Measurements from ENCODE around the gene NKX1-1. TPM values are rescaled to one million over a fixed set of nuclear protein-coding genes. Genes with fewer than 3 reads are reported as not detected.

The NKX1-1 gene
- total RNA-seq, result not detected in 2 replicates

DNA sequence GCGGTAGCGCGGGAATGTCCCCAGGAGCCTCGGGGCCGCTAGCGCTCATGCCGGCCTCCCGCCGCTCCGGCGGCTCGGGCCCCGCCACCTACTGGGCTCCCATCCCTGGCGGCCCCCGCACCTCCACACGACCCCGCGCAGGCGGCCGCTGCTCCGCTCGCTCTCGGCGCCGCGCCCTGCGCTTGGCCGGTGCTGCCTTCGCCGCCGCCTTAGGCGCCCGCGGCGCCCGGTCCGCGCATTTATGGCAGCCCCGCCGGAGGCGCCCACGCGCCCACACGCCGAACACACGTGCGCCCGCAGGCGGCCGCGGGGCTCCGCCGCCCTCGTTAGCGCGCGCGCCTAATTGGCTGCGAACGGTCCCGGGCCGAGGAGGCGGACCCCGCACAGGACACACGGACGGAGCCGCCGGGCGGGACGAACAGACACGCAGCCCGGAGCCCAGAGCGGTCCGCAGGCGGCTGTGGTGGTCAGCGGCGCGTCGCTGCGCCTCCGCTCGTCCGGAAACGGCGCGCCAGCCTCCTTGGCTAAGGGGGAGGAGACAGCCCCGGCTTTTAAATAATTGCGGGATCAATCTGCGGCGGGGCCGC is at the start of gene NKX1-1:
NKX1-1 (minus strand) TSS at position 49 of the 587 bp plus-strand sequence; CDS start at position 49, 0 bp downstream.
- Mint-ChIP-seq H3K27me3 (peaks cover 33% of the 10 kb centered on the region), H3K27ac (peak within 1 kb of the TSS; percentile 87), H3K36me3 (ENCODE audit: low read depth) (peaks cover 9% of the 10 kb centered on the region), H3K9me3 (peaks cover 6% of the 10 kb centered on the region), H3K4me3 (no peak within 1 kb of the TSS), H3K4me1 (peaks cover 6% of the 10 kb centered on the region)
- peak; percentile 50 for DNase-seq
- intact Hi-C loops (cut with micrococcal nuclease), result loop anchor here (10.0 kb wide), 1 partner anchor 832 kb away; the partner anchor contains the start of gene TMEM271

DNA sequence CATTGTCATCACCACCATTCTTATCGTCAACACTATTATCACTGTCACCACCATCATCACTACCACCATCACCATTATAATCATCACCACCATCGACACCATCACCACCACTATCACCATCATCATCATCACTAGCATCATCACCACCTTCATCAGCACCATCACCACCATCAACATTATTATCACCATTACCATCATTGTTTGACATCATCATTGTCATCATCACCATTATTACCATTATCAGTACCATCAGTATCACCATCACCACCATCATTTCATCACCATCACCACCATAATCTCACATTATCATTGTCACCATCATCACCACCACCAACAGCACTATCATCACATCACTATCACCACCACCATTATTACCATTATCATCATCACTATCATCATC is 47.5 kb upstream of the NKX1-1 start:
- Mint-ChIP-seq H3K4me3 (no peak overlapping the region), H3K27me3 (peaks cover 7% of the 10 kb centered on the region), H3K4me1 (no peaks in the 10 kb centered on the region), H3K27ac (no peak overlapping the region), H3K9me3 (peaks cover 30% of the 10 kb centered on the region), H3K36me3 (ENCODE audit: low read depth) (no peaks in the 10 kb centered on the region)
- intact Hi-C loops (cut with micrococcal nuclease), result no loop called here
- DNase-seq, result no peak

DNA sequence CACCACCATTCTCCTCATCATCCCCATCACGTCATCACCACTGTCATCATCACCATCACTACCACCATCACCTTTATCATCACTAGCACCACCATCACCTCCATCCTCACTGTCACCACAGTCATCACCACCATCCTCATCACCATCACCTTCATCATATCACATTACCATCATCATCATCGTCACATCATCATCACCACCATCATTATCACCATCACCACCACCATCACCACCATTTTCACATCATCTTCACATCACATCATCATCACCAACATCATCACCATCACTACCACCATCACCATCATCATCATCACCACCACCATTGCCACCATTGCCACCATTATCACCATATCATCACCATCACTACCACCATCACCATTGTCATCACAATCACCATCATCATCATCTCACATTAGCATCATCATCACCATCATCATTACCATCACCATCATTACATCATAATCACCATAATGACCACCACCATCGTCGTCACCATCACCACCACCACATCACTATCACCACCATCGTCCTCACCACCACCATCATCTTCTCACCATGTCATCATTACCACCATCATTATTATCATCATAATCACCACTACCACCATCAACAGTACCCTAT is 46.3 kb upstream of the NKX1-1 start:
- Mint-ChIP-seq H3K4me1 (no peaks in the 10 kb centered on the region), H3K36me3 (ENCODE audit: low read depth) (no peaks in the 10 kb centered on the region), H3K27ac (no peak overlapping the region), H3K4me3 (no peak overlapping the region), H3K27me3 (no peaks in the 10 kb centered on the region), H3K9me3 (peaks cover 25% of the 10 kb centered on the region)
- DNase-seq, result no peak
- intact Hi-C loops (cut with micrococcal nuclease), result no loop called here

DNA sequence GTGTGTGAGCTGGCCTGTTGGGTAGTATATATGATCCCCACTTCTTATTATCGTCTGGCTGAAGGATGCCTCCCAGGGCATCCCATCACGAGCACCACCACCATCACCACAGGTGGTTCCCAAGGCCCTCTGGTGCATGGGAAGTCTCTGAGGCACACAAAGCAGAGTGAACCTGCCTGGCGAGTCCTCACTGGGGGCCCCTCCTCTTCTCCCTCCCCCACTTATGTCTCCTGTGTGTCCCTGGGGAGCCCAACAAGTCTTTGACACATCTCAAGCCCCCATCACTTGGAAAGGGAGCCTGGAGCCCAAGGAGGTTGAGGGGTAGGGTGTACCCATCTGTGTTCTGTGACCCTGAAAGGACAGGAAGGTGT is 45.5 kb upstream of the NKX1-1 start:
- Mint-ChIP-seq H3K4me1 (no peaks in the 10 kb centered on the region), H3K36me3 (ENCODE audit: low read depth) (no peaks in the 10 kb centered on the region), H3K9me3 (peaks cover 23% of the 10 kb centered on the region), H3K4me3 (no peak overlapping the region), H3K27ac (no peak overlapping the region), H3K27me3 (no peaks in the 10 kb centered on the region)
- intact Hi-C loops (cut with micrococcal nuclease), result no loop called here
- no peak for DNase-seq

DNA sequence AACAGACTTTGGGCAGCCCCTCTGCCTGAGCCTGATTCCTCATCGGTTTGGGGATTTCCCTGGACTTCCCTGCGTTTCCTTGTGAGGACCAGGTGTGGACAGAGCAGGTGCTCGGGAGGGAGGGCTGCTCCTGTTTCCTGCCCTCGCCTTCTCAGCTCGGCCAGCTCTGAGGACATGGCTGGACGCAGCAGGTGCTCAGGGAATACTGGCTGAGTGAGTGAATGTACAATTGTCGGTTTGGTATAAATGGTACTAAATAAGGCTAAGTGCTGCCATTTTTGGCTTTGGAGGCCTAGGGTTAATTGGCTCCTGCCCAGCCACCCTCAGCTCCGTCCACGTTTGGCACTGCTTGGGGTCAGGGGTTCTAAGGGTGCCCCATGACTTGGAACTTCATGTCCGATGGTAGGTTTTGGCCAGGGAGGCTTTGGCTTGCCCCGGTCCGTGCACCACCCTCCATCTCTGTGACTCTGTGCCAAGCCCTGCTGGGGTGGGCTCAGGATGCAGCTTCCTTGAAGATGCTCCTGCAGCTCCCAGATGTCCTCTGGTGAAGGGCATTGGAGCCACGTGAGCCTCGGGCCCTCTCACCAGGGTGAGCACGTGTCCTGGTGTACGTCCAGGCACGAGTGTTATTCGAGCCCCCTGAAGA is 45.0 kb upstream of the NKX1-1 start:
- H3K4me1 Mint-ChIP-seq, result no peaks in the 10 kb centered on the region
- peak; percentile 40 for DNase-seq
- no peaks in the 10 kb centered on the region for H3K27me3 Mint-ChIP-seq
- H3K27ac Mint-ChIP-seq, result no peak overlapping the region
- H3K9me3 Mint-ChIP-seq, result peaks cover 21% of the 10 kb centered on the region
- intact Hi-C loops (cut with micrococcal nuclease), result no loop called here
- no peaks in the 10 kb centered on the region for H3K36me3 Mint-ChIP-seq (ENCODE audit: low read depth)
- no peak overlapping the region for H3K4me3 Mint-ChIP-seq

DNA sequence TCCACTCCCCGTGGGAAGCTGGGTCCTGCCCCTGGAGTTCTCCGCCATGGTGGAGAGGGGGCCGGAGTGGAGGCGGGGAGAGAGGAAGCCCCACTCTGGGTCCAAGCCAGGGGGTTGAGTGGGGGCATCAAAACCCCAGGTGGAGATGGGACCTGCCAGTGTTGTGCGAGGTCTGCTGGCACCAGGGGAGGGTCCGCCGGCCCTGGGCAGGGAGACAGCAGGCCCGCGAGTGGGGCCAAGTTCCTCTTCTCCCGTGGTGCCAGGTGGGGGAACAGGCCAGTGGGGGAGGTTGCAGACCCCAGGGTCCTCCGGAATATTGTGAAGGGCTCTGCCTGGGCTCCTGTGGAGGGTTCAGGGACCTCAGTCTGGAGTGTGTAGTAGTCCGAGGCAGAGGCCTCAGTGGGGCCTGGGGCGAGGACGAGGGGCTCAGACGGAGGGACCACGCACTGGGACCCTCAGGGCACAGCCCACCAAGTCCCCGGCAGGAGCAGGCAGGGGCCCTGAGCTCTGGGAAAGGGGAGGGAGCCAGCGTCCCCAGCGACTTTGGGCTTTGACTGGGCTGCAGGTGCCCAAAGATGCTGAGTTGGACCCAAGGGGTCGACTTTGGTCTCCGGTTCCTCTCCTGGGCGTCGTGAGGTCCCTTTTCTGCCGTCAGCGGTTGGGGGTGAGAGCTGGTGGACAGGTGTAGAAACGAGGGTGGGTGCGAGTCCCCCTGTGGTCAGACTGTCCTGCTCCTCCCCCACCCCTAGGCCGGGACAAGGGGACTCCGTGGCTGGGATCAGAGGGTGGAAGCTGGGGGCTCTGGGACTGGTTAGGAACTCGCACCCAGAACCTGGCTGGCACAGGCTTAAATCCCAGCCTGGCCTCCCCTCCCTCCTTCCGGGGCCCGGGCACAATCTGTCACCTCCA is 43.8 kb upstream of the NKX1-1 start:
- intact Hi-C loops (cut with micrococcal nuclease), result no loop called here
- peak; percentile 36 for DNase-seq

DNA sequence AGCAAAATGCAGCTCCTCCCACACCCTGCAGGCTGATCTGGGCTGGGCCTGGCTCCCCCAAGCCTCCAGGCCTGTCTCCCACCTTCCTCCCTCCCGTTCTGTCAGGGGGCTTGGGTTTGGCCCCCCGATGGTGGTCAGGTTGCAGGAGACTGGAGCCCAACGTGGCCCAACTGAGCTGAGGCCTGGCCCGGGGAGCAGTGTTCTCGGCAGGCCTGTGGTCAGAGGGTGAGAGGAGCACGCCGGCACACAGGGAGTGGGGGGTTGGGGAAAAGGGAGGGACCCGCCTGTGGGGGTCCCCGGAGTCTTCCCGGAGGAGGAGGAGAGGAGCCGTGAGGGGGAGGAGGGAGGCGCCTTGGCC is 43.2 kb upstream of the NKX1-1 start:
- no peaks in the 10 kb centered on the region for H3K36me3 Mint-ChIP-seq (ENCODE audit: low read depth)

More for the DNA sequence above, 43.8 kb upstream of the NKX1-1 start:
- no peak overlapping the region for H3K4me3 Mint-ChIP-seq
- no peaks in the 10 kb centered on the region for H3K36me3 Mint-ChIP-seq (ENCODE audit: low read depth)
- H3K27ac Mint-ChIP-seq, result no peak overlapping the region
- no peaks in the 10 kb centered on the region for H3K4me1 Mint-ChIP-seq
- no peaks in the 10 kb centered on the region for H3K27me3 Mint-ChIP-seq
- peaks cover 21% of the 10 kb centered on the region for H3K9me3 Mint-ChIP-seq

DNA sequence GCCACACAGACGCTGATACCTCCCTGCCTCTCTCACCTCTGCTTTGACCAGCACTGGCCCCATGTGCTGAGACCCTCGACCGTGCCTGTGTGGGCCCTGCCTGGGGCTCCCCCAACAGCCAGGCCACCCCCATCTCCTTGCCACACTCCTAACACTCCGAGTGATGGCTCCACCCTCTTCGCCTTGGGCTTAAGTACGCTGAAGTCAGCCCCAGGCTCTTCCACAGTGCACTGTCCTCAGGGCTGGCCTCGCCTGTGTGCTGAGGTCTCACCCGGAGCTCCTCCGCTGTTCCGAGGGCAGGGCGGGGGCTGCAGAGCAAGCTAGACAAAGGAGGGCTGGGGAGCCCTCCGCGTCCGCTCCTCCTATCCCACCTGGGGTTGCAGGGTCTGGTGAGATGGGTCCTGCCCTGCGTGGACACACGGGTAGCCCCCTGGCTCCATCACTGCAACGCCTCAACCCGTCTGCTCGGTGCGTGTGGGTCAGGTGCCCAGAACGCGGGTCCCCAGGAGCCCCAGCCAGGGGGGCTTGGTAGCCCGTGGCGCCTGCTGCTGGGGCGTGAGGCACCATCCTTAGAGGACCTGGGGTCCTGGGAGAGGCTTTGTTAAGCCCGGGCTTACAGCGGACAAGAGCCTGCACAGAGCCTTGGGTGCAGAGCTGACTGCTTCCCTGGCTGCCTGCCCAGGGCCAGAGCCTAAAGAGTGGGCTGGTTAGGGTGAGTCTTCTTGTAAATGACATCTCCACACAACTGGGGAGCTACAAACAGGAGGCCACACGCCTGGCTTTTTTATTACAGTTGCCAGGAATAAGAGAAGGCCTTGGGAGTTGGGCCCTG is 42.6 kb upstream of the NKX1-1 start:
- H3K4me3 Mint-ChIP-seq, result no peak overlapping the region
- no peaks in the 10 kb centered on the region for H3K4me1 Mint-ChIP-seq
- peak; percentile 36 for DNase-seq
- H3K27ac Mint-ChIP-seq, result no peak overlapping the region
- intact Hi-C loops (cut with micrococcal nuclease), result no loop called here
- H3K27me3 Mint-ChIP-seq, result peaks cover 2% of the 10 kb centered on the region
- H3K9me3 Mint-ChIP-seq, result peaks cover 18% of the 10 kb centered on the region
- H3K36me3 Mint-ChIP-seq (ENCODE audit: low read depth), result no peaks in the 10 kb centered on the region

More for the DNA sequence above, 43.2 kb upstream of the NKX1-1 start:
- Mint-ChIP-seq H3K4me3 (no peak overlapping the region), H3K27ac (no peak overlapping the region), H3K4me1 (no peaks in the 10 kb centered on the region), H3K9me3 (peaks cover 21% of the 10 kb centered on the region), H3K27me3 (peaks cover under 1% of the 10 kb centered on the region)
- peak; percentile 50 for DNase-seq
- intact Hi-C loops (cut with micrococcal nuclease), result no loop called here

DNA sequence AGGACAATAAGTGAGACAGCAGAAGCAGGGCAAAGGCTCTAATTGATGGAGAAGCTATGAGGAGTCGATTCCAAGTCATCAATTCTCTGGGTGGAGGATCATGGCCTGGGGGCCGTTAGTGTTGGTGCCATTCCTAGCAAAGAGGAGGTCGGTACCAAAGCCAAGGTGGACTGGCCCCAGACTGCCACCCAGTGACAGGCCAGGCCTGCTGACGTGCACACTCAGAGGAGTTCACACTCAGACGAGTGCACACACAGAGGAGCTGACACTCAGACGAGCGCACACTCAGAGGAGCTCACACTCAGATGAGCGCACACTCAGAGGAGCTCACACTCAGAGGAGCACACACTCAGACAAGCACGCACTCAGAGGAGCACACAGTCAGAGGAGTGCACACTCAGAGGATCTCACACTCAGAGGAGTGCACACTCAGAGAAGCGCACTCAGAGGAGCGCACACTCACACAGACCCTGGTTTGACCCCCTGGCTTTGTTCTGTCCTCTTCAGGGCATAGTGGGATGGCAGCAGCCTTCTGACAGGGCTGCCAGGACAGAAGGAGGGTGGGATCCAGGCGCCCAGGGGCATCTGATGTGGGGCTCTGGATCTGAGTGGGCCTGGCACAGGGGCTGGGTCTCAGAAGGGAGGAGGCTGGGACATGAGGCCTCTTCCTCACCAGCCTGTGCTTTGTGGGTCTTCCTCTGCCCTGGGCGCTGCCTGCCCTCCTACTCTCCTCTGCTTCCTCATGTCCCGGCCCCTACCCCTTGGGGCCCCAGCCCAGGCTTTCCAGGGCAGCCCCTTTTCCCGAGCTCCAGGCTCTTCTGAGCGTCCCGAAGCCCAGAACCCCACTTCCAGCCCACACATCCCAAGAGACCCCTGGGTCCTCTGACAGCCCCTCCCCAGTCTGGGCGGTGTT is 41.7 kb upstream of the NKX1-1 start:
- DNase-seq, result peak; percentile 45
- intact Hi-C loops (cut with micrococcal nuclease), result no loop called here
- Mint-ChIP-seq H3K27me3 (peaks cover 2% of the 10 kb centered on the region), H3K36me3 (ENCODE audit: low read depth) (no peaks in the 10 kb centered on the region), H3K9me3 (peaks cover 9% of the 10 kb centered on the region), H3K4me1 (no peaks in the 10 kb centered on the region), H3K4me3 (no peak overlapping the region), H3K27ac (no peak overlapping the region)

DNA sequence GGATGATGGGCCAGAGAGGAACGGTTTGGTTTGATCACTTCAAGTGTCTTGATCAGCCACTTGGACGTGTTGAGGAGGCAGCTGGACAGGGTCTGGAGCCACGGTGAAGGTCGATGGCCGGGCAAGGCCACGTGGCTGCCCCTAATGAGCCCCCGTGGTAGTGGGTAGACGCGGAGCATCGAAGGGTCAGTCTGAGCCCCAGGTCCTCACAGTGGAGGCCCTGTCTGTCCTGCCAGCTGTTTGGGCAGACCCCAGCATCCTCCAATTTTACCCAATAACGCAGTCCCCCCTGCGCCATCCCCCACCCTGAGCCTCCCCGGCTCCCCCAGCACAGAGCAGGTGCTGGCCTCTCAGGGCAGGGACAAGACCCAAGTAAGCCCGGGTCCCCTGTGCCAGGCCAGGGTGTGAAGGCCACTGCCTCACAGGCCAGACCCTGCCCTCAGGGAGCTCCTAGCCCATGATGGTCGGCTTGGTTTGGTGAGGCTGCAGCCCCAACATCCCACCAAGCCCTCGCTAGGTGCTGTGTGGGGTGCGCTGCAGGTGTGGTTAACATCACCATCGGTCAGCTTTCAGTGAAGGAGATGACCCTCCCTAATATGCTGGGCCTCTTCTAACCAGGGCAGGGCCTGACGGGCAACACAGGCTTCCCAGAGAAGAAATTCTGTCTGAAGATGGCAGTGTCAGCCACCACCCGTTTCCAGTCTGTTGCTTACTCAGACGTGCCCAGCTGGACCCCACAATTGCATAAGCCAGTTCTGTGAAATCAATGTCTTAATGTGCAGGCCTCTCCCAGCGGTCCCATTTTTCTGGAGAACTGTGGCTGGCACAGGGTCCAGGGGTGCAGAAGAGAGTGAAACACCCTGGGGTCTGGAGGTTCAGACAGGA is 40.5 kb upstream of the NKX1-1 start:
- peak; percentile 41 for DNase-seq
- H3K9me3 Mint-ChIP-seq, result no peaks in the 10 kb centered on the region
- H3K4me3 Mint-ChIP-seq, result no peak overlapping the region
- H3K36me3 Mint-ChIP-seq (ENCODE audit: low read depth), result no peaks in the 10 kb centered on the region
- H3K27ac Mint-ChIP-seq, result no peak overlapping the region
- H3K27me3 Mint-ChIP-seq, result peaks cover 2% of the 10 kb centered on the region
- no peaks in the 10 kb centered on the region for H3K4me1 Mint-ChIP-seq
- intact Hi-C loops (cut with micrococcal nuclease), result no loop called here

DNA sequence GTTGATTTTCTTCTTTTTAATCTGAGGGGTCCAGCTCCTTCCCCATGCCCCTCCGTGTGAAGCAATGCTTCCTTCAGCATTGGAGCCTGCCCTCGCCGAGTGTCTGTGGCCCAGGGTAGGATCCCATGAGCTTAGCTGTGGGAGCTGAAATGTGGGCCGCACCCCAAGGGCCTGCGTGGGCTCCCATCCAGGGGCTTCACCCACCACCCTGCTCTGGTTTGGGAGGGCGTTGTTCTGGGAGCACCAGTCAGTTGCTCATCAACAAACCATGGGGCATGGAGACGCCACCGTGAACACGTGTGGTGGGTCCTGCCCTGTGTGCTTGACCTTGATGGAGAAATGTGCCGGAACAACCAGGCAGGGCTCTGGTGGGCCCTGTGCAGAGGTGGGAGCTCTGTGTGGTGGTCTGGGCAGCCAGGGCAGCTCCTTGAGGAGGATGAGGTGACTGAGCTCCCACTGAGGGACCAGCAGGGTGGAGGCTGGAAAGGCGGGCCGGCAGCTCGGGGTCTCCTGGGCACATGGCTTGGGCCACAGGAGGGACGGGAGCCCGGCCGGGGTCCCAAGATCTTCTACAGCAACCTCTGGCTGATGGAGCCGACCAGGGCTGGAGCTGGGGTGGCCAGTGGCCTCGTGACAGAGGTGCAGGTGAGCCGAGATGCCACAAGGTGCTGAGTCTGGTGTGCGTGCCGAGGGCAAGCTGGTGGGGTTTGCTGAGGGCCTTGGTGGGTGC is 39.6 kb upstream of the NKX1-1 start:
- peak; percentile 40 for DNase-seq
- no peaks in the 10 kb centered on the region for H3K4me1 Mint-ChIP-seq
- H3K9me3 Mint-ChIP-seq, result no peaks in the 10 kb centered on the region
- no peaks in the 10 kb centered on the region for H3K36me3 Mint-ChIP-seq (ENCODE audit: low read depth)
- peaks cover 2% of the 10 kb centered on the region for H3K27me3 Mint-ChIP-seq
- no peak overlapping the region for H3K4me3 Mint-ChIP-seq
- intact Hi-C loops (cut with micrococcal nuclease), result no loop called here
- no peak overlapping the region for H3K27ac Mint-ChIP-seq
